Heart left ventricle (tissue), 13 donors: ENCODE data around the gene SCYL2.
"Not testable (repeated sequence)": the region's sequence is repeated elsewhere in the genome, so short reads cannot be mapped to it uniquely, and the experiment has no call there.

ENCODE experiments used
- CTCF ChIP-seq, 12 donors: fragments of 200-600 bp; sonication (generic) in 4 of 12; IDR thresholded peaks; one replicate each; pipeline versions ENCODE4 v1.5.0 to v1.8.0; 2018 to 2022; ENCODE audit warnings: antibody characterized with exemption in 12 of 12, mild to moderate bottlenecking in 5 of 12
- POLR2A ChIP-seq, 2 donors: fragments of 450-650 bp; IDR thresholded peaks; one replicate each; pipeline ENCODE4 v1.6.1; 2017; ENCODE audit warnings: antibody characterized with exemption in 2 of 2, mild to moderate bottlenecking in 2 of 2, moderate library complexity in 2 of 2
- donor health status: ischemic (EF 13 %, LVEDD 7.1; RV severe dilation, severe dysfunction).
- donor health status: DM: no; HTN: yes; CAD: no.
- donor health status: DM: no; HTN: no; CAD: no.
- donor health status: ischemic (EF 25% LVEDD 6.9; RV normal size, moderate dysfunction).
- donor health status: ischemic (EF 25% LVEDD 5.7; RV mildly dilated, moderate dysfunction).
- donor health status: ischemic (EF 35%, LVEDD 5.7; RV mildly dilated, moderate dysfunction).
- donor health status: nonischemic (EF 11% LVEDD 7.7; RV severe dilation, severe dysfunction).
- donor health status: DM: yes; HTN: yes; CAD: no.
- donor health status: PGD.
- donor health status: ischemic (EF 29% LVEDD 5.4; RV normal size, mild dysfunction).
- donor health status: nonischemic (EF 23%, LVEDD 6.1; RV moderate dilation, normal function).

GRCh38 chr12:100342897-100343296 is 75.9 kb downstream of the SCYL2 start:
- not testable (repeated sequence) for TF ChIP-seq CTCF, POLR2A (IDR thresholded peaks at IDR 0.05)
